ENCODE measurements around the gene CACNA2D1.

The CACNA2D1 gene

DNA sequence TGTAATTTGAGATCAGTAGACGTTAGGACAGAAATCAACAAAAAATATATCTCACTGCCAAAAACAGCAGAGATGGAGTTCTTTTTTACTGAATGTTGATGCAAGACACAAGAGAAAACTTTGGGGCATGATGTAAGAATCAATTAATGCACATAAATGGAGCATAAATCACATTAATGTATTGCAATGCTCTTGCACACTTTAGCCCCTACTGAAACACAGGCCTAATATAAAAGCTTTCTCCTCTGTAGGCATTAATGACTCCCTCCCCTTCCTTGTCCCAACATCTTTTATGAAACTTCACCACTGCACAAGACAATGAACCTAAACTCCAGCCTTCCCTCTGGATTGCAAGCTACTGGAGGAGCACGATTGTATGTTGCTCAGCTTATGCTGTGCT is 58.8 kb downstream of the CACNA2D1 start:
- no peak overlapping the region for H3K4me3 ChIP-seq (ENCODE audit: low read length)
- DNase-seq (ENCODE audit: low read depth), result no peak
- TF ChIP-seq, protein P1, sequence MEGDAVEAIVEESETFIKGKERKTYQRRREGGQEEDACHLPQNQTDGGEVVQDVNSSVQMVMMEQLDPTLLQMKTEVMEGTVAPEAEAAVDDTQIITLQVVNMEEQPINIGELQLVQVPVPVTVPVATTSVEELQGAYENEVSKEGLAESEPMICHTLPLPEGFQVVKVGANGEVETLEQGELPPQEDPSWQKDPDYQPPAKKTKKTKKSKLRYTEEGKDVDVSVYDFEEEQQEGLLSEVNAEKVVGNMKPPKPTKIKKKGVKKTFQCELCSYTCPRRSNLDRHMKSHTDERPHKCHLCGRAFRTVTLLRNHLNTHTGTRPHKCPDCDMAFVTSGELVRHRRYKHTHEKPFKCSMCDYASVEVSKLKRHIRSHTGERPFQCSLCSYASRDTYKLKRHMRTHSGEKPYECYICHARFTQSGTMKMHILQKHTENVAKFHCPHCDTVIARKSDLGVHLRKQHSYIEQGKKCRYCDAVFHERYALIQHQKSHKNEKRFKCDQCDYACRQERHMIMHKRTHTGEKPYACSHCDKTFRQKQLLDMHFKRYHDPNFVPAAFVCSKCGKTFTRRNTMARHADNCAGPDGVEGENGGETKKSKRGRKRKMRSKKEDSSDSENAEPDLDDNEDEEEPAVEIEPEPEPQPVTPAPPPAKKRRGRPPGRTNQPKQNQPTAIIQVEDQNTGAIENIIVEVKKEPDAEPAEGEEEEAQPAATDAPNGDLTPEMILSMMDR (conservative IDR thresholded peaks at IDR 0.05; ENCODE audit: low read depth, low read length), result no peak

DNA sequence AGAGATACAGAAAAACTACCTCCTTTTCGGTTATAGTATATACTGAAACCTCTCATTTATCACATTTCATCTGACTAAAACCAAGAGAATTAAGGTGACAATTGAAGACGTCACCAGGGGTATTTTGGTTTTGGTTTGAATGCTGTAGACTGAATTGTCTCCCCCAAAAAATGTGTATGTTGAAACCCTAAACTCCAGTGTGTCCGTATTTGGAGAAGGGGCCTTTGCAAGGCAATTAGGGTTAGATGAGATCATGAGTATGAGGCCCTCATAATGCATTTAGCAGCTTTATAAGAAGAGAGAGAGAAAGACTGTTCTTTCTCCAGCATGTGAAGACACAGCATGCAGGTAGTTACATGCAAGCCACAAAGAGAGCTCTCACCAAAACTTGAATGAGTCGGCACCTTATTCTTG is 59.5 kb downstream of the CACNA2D1 start:
- DNase-seq (ENCODE audit: low read depth), result no peak
- H3K4me3 ChIP-seq (ENCODE audit: low read length), result no peak overlapping the region
- TF ChIP-seq, protein P1 (conservative IDR thresholded peaks at IDR 0.05; ENCODE audit: low read depth, low read length), result no peak

DNA sequence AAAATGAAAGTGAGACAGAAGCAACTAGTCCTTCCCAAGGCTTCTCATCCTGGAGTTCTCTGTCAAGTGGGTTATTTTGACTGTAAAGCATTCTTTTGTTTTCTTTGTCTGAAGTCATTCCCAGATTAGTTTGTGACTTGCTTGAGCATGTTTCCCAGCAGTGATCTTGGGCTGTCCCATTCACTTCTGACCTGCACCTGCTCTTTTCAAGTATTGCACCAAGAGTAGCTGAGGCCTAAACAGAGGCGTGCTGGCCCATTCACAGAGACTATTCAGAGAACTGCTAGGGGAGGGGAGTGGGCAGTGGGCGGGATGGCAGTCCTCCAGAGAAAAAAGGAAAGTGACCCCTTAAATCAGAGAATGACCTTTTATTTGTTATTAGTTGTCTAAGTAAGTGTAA is 61.3 kb downstream of the CACNA2D1 start:
- no peak for DNase-seq (ENCODE audit: low read depth)
- H3K4me3 ChIP-seq (ENCODE audit: low read length), result no peak overlapping the region
- TF ChIP-seq, protein P1 (conservative IDR thresholded peaks at IDR 0.05; ENCODE audit: low read depth, low read length), result no peak

DNA sequence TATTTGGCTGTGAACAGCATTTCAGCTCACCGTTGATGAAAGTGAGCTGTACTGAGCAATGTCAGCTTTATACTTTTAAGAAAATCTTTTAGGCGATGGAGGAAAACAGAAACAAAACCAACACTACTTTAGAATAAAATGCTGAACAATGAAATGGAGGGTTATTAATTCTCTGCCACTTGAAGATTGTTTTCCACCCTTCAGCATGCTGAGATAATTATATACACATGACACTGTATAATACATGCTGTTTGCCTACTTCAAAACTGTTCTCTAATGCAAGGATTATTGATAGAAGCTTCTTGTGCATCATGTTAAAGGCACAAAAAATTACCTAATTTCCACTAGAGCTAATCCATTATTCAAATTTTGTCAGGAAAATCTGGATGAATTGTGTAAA is 66.8 kb downstream of the CACNA2D1 start:
- TF ChIP-seq, protein P1 (conservative IDR thresholded peaks at IDR 0.05; ENCODE audit: low read depth, low read length), result no peak
- H3K4me3 ChIP-seq (ENCODE audit: low read length), result no peak overlapping the region
- DNase-seq (ENCODE audit: low read depth), result no peak

DNA sequence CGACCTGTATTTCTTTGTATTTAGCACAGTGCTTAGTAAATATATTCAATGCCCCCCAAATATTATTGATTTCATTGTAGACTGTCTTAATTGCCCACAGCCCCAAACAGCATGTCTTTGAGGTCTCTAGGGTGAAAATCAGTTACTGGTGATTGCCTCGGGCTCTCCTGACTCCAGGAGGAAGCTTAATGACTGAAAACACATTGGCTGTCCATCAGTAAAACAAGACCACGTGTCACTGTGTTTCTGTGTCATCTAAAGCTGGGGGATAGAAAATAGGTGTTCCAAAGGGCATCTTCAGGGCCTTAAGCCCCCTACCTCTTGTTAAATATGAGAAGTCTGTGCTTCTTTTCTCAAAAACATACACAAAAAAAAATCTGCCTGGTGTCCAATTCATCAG is 67.9 kb downstream of the CACNA2D1 start:
- DNase-seq (ENCODE audit: low read depth), result no peak
- TF ChIP-seq, protein P1 (conservative IDR thresholded peaks at IDR 0.05; ENCODE audit: low read depth, low read length), result no peak
- H3K4me3 ChIP-seq (ENCODE audit: low read length), result no peak overlapping the region

DNA sequence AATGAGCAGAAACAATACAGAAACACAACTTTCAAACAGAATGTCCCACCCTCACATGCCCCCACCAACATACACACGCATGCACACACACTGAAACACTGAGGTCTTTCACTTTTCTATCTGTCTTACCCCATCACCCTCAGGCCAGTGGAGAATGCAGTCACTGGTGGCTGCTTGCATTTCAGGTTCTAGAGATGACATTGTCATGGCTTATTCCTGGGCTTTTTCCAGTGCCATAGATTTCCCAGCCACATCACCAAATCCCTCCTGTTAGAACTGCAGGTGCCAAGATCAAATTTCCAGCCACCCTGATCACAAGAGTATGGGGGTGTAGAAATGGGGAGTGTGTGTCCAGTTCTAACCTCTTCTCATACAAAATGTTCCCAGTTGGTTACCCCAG is 68.4 kb downstream of the CACNA2D1 start:
- TF ChIP-seq, protein P1 (conservative IDR thresholded peaks at IDR 0.05; ENCODE audit: low read depth, low read length), result no peak
- no peak overlapping the region for H3K4me3 ChIP-seq (ENCODE audit: low read length)

DNA sequence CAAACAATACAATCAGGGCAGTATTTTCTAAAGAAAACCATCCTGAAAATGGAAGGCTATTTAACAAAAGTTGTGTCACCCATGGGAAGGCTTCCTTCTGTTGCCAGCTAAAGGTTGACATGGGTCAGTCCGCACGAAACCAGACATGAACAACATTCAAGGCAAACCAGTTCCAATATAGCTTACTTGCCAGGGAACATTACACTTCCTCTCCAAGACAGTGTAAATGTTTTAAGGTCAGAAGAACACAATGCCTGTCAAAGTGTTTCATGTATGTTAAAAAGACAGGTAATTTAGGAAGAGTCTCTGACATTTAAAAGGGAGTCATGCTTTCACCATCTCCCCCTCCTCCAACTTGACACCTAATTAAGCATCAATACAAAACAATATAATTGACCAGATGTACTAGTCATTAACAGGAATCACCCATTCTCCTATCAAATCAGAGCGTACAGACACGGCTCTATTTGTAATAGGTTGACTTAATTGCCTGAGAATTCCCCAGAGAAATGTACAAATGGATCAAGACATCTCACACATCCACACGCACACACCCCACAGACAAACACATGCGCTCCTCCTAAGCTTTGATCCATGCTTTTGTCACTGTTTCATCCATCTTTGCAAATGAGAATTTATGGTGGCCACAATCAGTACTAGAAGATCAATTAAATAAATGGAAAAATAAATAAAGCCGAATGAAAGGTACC is 69.5 kb downstream of the CACNA2D1 start:
- H3K4me3 ChIP-seq (ENCODE audit: low read length), result no peak overlapping the region
- TF ChIP-seq, protein P1 (conservative IDR thresholded peaks at IDR 0.05; ENCODE audit: low read depth, low read length), result no peak
- DNase-seq (ENCODE audit: low read depth), result no peak

More for the DNA sequence above, 68.4 kb downstream of the CACNA2D1 start:
- DNase-seq (ENCODE audit: low read depth), result no peak
